Activated T-cell treated with anti-CD3 and anti-CD28 coated beads, Interleukin-2, amount 50 U/mL, for 1 hour (primary cell): ENCODE data around the gene RASSF3.
"Not testable (repeated sequence)": the region's sequence is repeated elsewhere in the genome, so short reads cannot be mapped to it uniquely, and the experiment has no call there.

Experiments
- DNase-seq: peaks from one replicate; pipeline ENCODE4 v3.0.0-alpha.2; 2020

RASSF3 gene, protein sequence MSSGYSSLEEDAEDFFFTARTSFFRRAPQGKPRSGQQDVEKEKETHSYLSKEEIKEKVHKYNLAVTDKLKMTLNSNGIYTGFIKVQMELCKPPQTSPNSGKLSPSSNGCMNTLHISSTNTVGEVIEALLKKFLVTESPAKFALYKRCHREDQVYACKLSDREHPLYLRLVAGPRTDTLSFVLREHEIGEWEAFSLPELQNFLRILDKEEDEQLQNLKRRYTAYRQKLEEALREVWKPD

DNA sequence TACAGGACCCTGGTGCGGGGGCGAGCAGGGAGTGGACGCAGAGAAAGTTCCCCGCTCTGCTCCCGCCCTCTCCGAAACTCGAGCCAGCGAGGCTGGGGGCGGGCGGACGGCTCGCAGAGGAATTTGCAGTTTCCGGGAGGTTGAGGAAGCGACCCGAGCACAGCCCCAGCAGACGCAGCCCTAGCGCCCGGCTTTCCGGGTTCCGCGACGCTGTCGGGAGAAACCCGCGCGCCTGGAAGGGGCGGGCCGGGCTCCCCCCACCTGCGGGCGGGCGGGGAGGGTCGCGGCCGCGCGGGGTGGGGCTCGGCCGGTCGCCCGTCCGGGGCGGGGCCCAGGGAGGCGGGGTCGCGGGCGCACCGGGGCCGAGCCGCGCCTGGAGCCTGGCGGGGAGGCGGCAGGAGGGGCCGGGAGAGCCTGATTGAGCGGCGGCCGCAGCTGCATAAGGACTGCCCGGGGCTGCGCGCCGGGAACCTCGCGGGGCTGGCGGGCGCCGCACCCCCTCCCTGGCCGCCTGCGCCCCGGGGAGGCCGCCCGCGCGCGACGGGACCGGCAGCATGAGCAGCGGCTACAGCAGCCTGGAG, at the start of gene RASSF3:
RASSF3 (plus strand) TSS at position 417 of the 581 bp plus-strand sequence; CDS start at position 555, 138 bp downstream.
- peak; percentile 83 for DNase-seq

DNA sequence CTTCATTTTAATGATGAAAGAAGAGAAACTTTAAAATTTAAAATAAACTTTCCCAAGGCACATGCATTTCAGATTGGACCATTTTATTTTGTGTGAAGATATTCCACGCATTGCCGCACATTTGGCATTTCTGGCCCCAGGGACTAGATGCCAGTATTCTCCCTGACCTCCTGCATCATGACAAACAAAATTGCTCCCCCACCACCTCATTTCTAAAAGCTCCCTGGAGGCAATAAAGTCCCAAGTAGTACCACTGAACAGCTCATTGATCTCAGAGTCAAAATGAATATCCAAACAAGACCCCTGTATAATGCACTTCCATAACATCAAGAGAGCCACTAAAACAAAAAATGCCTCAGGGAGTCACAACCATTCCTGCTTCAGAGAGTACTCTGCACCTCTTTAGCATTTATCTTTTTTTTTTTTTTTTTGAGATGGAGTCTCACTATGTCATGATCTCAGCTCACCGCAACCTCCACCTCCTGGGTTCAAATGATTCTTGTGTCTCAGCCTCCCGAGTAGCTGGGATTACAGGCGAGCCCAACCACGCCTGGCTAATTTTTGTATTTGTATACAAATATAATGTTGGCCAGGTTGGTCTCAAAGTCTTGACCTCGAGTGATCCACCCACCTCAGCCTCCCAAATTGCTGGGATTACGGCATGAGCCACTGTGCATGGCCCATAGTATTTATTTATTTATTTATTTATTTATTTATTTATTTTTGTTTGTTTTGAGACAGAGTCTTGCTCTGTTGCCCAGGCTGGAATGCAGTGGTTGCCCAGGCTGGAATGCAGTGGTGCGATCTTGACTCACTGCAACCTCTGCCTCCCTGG, 48.8 kb upstream of the RASSF3 start:
- DNase-seq = no peak

- DNase-seq = no peak
Observed at GRCh38 chr12:64566122-64566521, 44.2 kb upstream of the RASSF3 start.

GRCh38 chr12:64566831-64567517, 43.3 kb upstream of the RASSF3 start:
- no peak for DNase-seq

DNA sequence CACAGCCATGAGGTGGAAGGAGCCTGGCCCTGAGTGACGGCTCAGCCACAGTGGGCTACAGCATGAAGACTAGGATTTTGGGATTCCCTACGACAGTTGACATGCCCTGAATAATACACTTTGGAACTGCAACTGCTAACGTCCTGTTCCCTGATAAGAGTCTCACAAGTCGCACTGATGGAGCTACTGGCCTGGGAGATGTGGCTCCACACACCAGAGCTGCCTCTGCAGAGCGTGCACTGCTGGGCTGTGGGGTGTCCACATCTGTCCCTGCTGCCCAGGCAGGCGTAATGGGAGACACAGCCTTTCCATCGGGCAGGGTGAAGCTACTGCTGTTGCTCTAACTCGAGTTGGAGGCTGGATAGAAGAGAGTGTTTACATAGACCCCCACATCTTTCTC, 42.7 kb upstream of the RASSF3 start:
- DNase-seq = no peak

GRCh38 chr12:64568298-64568697, 42.0 kb upstream of the RASSF3 start:
- DNase-seq = no peak

GRCh38 chr12:64569923-64570691, 40.2 kb upstream of the RASSF3 start:
- DNase-seq = no peak

DNA sequence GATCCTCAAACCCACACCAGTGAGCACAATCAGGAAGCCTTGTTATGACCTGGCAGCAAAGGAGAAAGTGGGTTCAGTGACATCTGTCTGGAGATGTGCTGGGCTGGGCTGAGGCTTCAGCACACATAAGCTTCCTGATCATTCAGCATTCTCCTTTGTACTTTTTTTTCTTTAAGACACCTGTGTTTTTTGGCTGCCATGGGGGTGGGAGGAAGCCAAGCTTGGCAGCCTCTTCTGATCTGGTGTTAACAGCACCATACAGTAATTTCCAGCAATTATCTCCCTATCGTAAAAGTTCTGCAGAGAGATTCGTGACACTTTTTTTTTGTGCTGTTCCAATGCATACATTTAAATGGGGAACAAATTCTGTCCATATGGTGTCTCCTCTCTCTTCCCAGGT, 38.9 kb upstream of the RASSF3 start:
- no peak for DNase-seq

DNA sequence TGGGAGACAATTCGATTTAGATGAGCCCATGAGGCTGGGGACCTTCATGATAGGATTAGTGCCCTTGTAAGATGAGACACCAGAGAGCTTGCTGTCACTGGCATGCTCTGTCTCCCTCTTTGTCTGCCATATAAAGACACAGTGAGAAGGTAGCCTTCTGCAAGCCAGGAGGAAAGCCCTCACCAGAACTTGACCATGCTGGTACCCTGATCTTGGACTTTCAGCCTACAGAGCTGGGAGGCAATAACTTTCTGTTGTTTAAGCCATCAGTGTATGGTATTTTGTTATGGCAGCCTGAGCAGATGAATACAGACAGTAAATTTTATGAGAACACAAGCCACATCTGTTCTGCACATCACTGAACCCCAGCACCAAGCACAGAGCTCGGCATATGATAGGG, 38.1 kb upstream of the RASSF3 start:
- no peak for DNase-seq

DNA sequence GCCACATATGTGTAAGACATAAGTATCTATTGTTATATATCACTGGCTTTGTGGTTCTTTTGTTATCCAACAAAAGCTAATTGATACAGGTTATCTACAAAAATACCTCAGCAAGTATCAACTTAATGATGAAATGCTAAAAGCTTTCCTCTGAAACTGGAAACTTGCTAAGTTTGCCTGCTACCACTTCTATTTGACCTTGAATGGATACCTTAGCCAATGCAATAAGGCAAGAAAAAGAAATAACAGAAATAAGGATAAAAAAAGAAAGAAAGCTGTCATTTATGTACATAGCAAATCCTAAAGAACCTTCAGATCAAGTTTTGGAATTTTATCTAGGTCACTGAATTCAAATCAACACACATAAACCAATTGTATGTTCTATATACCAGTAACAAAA, 35.5 kb upstream of the RASSF3 start:
- DNase-seq = no peak

- DNase-seq = no peak
Observed at GRCh38 chr12:64577046-64577445, 33.2 kb upstream of the RASSF3 start.

- no peak for DNase-seq
Observed at GRCh38 chr12:64578566-64578965, 31.7 kb upstream of the RASSF3 start.

GRCh38 chr12:64580681-64581080, 29.6 kb upstream of the RASSF3 start:
- DNase-seq = no peak

DNA sequence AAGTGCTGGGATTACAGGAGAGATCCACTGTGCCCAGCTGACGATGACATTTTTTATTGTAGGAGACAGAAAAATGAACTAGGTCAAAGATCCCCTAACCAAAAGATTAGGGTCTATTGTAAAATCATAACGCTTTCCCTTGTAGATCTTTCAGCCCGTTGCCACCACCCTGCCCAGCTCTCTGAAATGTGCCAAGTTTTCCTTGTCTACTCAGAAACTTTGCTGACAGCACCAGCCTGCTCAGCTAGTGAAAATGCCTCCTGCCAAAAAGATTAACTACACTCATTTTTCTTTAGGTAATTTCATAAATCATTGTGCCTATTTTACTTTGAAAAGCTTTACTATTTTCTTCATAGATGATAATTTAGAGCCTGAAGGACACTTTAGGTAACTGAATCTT, 28.2 kb upstream of the RASSF3 start:
- no peak for DNase-seq

GRCh38 chr12:64582862-64583261, 27.4 kb upstream of the RASSF3 start:
- no peak for DNase-seq

GRCh38 chr12:64583395-64583770, 26.9 kb upstream of the RASSF3 start:
- DNase-seq = not testable (repeated sequence)

DNA sequence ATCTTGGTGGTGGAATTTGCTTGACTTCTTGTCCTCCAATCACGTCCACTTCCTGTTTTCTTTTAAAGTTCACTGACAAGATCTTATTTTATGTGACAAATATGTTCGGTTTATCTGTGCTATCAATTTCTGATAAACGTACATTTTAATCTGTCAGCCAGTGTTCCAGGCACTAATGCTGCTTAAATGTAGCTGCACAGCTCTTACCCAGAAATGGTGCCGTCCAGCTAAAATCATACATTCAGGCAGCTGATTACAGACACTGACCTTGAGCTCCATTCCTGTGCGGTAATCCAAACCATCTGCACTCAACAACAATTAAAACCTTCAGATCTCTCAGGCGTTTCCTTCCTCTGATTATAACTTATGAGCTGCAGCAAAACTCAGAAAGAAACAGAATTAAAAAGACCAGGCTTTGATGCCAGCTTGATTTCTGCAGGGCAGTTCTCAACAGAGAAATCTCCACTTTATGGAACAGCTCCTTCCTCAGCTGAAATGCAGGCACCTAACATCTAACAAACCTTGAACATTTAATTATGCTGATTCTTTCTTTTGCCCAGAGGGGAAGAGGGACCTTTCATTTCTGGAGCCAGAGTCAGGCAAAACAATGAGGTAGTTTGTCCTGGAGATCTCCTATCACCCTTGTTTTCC, 26.4 kb upstream of the RASSF3 start:
- no peak for DNase-seq

GRCh38 chr12:64585104-64585503, 25.2 kb upstream of the RASSF3 start:
- no peak for DNase-seq

DNA sequence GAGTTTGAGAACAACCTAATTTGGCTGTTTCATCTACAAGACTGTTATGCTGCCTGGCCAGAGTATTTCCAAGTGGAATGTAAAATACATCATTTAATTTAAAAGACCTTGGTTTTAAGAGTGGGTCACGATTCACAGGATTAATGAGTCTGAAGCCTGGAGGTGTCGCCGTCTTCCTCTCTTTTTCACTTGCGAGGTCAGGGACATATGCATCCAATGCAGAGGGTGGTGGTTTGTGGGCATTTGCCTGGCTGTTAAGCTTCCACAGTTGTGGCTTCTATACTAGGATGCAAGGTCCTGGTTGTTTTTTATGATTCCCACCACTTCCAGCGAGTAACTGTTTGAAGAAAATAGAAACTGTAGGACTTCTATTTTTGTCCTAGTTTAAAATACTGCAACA, 22.8 kb upstream of the RASSF3 start:
- no peak for DNase-seq

GRCh38 chr12:64590183-64590582, 20.1 kb upstream of the RASSF3 start:
- no peak for DNase-seq

DNA sequence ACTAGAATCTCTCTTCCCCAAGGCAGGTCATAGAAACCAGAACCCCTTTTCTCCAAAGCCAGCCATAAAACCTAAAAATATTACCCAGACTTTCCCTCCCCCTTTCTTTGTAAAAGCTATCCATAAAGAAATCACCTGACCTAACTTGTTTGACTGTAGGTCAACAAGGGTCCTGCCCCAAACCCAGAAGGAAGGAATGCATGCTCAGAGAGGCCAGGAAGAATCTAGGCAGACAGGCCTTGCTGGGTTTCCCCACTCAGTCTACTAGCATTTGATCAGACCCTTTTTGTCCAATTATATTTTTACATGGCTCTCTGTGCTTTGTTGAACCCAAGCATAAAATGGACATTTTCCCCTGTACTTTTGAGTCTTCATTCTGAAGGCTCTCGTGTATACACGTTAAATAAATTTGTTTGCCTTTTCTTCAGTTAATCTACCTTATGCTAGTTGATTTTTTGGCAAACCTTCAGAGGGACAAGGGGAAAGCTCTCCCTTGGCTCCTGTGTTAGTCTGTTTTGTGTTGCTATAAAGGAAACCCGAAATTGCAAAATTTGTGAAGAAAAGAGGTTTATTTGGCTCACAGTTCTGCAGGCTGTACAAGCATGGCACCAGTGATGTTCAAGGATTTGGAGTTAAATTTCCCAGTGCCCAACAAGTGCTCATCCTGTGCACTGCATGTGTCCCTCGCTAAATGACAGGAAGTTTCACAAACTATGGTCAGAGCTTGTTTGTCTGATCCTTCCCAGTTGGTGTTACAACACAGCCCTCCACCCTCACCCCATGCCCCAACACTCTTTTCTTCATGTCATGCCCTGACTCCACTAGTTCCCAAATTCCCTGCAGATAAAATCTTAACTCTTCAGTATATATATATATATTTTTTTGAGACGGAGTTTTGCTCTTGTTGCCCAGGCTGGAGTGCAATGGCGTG, 14.2 kb upstream of the RASSF3 start:
- DNase-seq = no peak
